GM12801 (cell line): ENCODE measurements around the gene GDPD2.

Source experiments
- TF ChIP-seq, protein P1 (sequence below): IDR thresholded peaks from one replicate; pipeline ENCODE4 v1.5.1; 2011; ENCODE audit warnings: control low read depth; ENCODE audit not compliant: insufficient read length; ENCODE audit errors: extremely low read depth

The GDPD2 gene

DNA sequence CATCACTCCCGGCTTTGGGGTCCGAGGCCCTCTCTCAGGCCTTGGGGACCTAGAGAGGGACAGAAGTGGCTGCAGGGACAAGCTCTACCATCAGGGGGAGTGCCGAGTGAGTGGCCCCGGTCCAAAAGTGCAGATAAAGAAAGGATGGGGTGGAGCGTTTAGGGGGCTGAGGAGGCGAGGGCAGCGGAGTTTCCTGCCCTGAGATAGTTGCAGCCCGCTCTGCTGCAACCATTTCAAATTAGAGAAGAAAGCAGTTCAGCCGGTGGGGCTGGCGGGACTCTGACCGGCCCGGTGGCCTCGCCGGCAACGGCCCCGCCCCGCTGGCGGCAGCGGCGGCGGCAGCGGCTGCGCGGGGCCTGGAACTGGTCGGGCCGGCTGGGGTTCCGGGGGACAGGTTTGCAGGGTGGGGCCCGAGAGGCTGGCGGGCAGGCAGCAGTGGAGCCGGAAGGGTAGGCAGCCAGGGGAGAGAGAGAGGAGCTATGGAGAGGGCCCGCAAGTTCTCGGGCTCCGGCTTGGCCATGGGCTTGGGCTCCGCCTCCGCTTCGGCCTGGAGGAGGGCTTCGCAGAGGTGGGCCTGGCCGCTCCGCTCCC, 29.1 kb downstream of the GDPD2 start:
- TF ChIP-seq, protein P1, sequence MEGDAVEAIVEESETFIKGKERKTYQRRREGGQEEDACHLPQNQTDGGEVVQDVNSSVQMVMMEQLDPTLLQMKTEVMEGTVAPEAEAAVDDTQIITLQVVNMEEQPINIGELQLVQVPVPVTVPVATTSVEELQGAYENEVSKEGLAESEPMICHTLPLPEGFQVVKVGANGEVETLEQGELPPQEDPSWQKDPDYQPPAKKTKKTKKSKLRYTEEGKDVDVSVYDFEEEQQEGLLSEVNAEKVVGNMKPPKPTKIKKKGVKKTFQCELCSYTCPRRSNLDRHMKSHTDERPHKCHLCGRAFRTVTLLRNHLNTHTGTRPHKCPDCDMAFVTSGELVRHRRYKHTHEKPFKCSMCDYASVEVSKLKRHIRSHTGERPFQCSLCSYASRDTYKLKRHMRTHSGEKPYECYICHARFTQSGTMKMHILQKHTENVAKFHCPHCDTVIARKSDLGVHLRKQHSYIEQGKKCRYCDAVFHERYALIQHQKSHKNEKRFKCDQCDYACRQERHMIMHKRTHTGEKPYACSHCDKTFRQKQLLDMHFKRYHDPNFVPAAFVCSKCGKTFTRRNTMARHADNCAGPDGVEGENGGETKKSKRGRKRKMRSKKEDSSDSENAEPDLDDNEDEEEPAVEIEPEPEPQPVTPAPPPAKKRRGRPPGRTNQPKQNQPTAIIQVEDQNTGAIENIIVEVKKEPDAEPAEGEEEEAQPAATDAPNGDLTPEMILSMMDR: no peak

DNA sequence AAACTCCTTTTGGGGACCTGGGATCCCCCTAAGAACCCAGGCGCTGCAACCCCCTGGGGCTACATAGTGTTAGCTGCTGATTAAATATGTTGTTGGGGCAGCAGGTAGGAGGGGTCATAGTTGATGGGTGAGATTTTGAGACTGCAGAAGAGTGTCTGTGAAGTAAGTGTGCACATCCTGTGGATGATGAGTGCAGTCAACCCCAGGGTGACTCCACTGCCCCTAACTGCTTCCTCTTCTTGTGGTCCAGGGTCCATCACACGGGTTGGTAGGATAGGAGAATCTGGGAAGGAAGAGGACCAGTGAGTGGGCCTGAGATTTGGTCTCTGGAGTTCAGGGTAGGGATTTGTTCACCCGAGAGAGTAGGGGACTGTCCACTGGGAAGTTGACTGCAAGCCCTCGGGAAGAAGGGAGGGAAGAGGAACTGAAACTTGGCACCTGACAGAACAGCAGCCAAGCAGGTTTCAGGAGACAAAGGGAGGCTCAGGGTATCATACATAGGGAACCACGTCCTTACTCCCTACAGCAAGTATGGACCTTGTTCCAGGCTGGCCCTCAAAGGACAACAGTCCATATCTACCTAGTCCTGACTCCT, 30.0 kb downstream of the GDPD2 start:
- TF ChIP-seq, protein P1: no peak

DNA sequence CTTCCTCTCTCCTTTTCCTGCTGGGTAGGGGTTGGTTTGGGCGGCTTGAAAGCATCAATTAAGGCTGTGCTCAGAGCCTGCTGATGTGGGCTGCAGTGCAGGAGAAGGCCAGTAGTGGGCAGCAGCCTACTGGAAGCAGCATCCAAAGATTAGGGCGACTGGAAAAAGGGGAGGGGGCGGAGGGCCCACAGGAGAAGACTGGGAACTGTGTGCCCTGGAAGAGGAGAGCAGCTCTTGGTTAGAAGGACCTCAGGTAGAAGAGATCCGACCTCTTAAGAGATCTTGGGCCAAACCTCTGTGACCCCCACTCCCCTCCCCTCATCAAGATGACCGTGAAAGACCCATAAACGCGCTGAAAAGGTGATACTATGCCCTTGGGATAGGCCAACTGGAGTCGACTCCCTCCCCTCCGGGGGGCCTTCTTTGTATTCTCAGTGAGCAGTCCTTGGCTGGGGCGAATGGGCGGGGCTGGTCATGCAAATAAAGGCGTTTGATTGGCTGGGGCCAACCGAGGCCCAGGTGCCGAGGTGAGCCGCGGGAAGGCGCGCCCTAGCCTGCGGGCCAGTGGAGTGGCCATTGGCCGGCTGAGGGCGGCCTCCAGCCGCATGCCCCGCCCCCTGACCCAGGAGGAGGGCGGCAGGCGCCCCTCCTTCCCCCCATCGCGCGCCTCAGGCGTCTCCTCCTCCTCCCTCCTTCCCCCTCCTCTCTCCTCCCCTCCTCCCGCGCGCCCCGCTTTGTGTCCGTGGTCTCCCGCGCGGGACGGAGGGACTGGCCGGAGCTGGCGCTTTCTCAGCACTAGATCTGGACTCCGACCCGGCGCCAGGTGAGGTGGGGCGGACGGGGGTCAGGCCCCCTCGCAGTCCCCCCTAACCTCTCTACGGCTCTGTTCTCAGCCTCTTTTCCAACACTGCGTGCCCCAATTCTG, 31.6 kb downstream of the GDPD2 start:
- TF ChIP-seq, protein P1: no peak

DNA sequence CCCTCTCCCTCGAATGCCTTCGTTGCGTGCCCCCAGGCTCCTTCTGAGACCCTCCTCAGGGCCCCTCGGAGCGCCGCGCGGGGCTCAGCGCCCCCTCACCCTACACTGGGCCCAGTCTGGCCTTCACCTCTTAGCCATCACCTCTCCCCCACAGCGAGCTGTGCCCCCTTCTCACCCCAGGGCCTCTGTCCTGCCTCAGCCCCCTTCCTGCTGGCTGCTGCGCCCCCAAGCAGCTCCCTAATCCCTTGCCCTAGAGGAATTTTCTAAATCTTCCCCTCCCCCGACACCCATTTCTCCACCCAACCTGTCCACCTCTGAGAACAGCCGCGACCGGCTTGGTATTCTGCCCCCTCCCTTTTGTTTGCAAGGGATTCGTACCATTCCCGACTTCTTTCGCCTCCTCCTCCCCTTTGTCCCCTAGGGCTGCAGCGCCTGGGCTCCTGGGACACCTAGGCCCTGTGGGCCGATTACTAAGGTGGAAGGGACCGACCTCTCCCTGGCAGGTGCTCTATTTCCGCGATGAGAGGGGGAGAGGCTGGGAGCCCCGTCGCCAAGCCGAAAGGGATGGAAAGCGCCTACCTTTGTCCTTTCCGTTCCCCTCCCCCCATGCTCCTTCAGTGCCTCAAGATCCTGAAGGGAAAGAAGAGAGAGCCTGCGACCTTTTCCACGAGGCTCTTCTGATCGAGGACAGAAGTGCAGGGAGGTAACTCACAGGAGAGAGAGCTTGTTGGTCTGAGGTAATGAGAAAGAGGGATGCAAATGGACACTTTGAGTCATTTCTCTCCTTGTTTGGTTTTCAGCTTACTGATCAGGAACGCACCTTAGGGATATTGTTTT, 32.5 kb downstream of the GDPD2 start:
- TF ChIP-seq, protein P1: no peak

DNA sequence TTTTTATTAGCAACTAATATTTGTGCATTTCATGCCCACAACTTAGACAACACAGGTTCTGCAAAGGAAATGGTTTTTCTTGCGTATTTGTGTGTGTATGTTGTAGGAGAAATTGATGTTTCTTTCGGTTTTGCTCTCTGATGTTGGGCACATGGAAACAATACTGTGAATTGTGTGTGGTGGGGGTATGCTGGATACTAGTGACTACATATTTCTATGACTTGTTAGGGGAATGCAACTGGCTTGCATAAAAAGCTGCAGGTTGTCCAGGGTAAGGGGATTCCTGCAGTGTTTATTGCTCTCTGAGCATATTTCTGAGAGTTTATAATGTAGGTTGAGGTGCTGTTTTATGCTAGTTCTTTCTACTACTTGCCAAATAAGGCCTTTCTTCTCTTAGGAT, 33.1 kb downstream of the GDPD2 start:
- TF ChIP-seq, protein P1: no peak

DNA sequence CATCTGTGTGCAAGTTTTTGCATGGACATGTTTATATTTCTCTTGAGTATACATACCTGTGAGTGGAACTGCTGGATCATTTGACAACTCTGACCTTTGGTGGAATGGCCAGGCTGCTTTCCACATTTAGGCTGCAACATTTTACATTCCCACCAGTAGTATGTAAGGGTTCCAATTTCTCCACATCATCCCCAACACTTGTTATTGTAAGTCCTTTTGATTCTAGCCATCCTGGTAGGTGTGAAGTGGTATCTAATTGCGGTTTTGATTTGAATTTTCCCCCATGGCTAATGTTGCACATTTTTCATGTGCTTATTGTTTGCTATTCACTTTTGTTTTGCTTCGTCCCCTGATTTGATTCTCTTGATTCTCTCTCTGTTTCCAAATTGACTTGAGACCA, 37.9 kb downstream of the GDPD2 start:
- TF ChIP-seq, protein P1: no peak

DNA sequence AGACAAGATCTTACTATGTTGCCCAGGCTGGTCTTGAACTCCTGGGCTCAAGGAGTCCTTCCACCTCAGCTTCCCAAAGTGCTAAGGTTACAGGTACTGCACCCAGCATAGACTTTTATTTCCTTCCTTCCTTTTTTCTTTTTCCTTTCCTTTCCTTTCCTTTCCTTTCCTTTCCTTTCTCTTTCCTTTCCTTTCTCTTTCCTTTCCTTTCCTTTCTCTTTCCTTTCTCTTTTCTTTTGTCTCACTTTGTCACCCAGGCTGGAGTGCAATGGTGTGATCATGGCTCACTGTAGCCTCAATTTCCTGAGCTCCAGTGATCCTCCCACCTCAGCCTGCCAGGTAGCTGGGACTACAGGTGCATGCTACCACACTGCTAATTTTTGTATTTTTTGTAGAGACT, 40.9 kb downstream of the GDPD2 start:
- TF ChIP-seq, protein P1: no peak
